GM23338 (cell line): ENCODE data around the gene SYNPO2. TPM values are rescaled to one million over a fixed set of nuclear protein-coding genes. Genes with fewer than 3 reads are reported as not detected.

Experiments
- ATAC-seq: fragments of 200-7000 bp; cut with Tn5 transposase; 3 replicates; pipeline ENCODE4 v1.9.1; 2020
- DNase-seq: peaks from one replicate; pipeline ENCODE4 v3.0.0-alpha.2; 2015; ENCODE audit warnings: low spot score
- H2AFZ ChIP-seq: fragments of 200-600 bp; sonication (generic); 2 replicates; pipeline ENCODE4 v1.8.0; 2016; ENCODE audit warnings: antibody characterized with exemption, mild to moderate bottlenecking, moderate library complexity
- H3F3A ChIP-seq: fragments of 200-600 bp; sonication (generic); replicated peaks from 2 replicates; pipeline ENCODE4 v1.8.0; 2017; ENCODE audit warnings: antibody characterized with exemption, mixed run types, low read depth
- H3K27ac ChIP-seq: fragments of 200-600 bp; sonication (generic); 2 replicates; pipeline ENCODE4 v1.6.1; 2016; ENCODE audit warnings: low read depth
- H3K27me3 ChIP-seq: fragments of 200-600 bp; sonication (generic); 2 replicates; pipeline ENCODE4 v1.8.0; 2016; ENCODE audit warnings: mild to moderate bottlenecking, mixed run types, moderate library complexity; ENCODE audit not compliant: insufficient read depth
- H3K36me3 ChIP-seq: fragments of 200-600 bp; sonication (generic); 2 replicates; pipeline ENCODE4 v1.8.0; 2016; ENCODE audit warnings: mild to moderate bottlenecking; ENCODE audit not compliant: insufficient read depth
- H3K4me1 ChIP-seq: fragments of 200-600 bp; sonication (generic); 2 replicates; pipeline ENCODE4 v1.8.0; 2016; ENCODE audit warnings: mild to moderate bottlenecking, moderate library complexity; ENCODE audit not compliant: insufficient read depth
- H3K4me2 ChIP-seq: fragments of 200-600 bp; sonication (generic); 2 replicates; pipeline ENCODE4 v1.7.1; 2017; ENCODE audit warnings: mixed run types
- H3K4me3 ChIP-seq: fragments of 200-600 bp; sonication (generic); 2 replicates; pipeline ENCODE4 v1.6.1; 2016; ENCODE audit warnings: mixed run types
- H3K79me2 ChIP-seq: fragments of 200-600 bp; sonication (generic); replicated peaks from 2 replicates; pipeline ENCODE4 v1.8.0; 2017; ENCODE audit warnings: mild to moderate bottlenecking; ENCODE audit not compliant: insufficient read depth
- H3K9me2 ChIP-seq: fragments of 200-600 bp; sonication (generic); 2 replicates; pipeline ENCODE4 v1.8.0; 2017; ENCODE audit not compliant: insufficient read depth
- H4K20me1 ChIP-seq: fragments of 200-600 bp; sonication (generic); replicated peaks from 2 replicates; pipeline ENCODE4 v1.8.0; 2017; ENCODE audit warnings: mild to moderate bottlenecking; ENCODE audit not compliant: insufficient read depth
- H3K27ac Mint-ChIP-seq: 2 replicates; pipeline ENCODE4 v1.8.0; 2020; ENCODE audit warnings: inconsistent platforms, mild to moderate bottlenecking, moderate library complexity, mixed read lengths
- H3K27me3 Mint-ChIP-seq: 3 replicates; pipeline ENCODE4 v1.8.0; 2022; ENCODE audit warnings: low read depth, mild to moderate bottlenecking, moderate library complexity, mixed read lengths, inconsistent platforms; ENCODE audit not compliant: insufficient read depth, poor library complexity
- H3K36me3 Mint-ChIP-seq: 3 replicates; pipeline ENCODE4 v1.8.0; 2021; ENCODE audit warnings: low read depth, mild to moderate bottlenecking, inconsistent platforms, moderate library complexity, mixed read lengths
- H3K4me1 Mint-ChIP-seq: 3 replicates; pipeline ENCODE4 v1.8.0; 2020; ENCODE audit warnings: mild to moderate bottlenecking, inconsistent platforms, mixed read lengths
- H3K4me3 Mint-ChIP-seq: 3 replicates; pipeline ENCODE4 v1.8.0; 2021; ENCODE audit warnings: moderate library complexity, mild to moderate bottlenecking, inconsistent platforms, mixed read lengths
- H3K9me3 Mint-ChIP-seq: 3 replicates; pipeline ENCODE4 v1.8.0; 2020; ENCODE audit warnings: moderate library complexity, mild to moderate bottlenecking, inconsistent platforms, mixed read lengths
- CREB1 ChIP-seq: fragments of 250-450 bp; sonication (Bioruptor Pico); IDR thresholded peaks from 2 replicates; pipeline ENCODE4 v1.5.0; 2020; ENCODE audit warnings: low read depth, mild to moderate bottlenecking, moderate library complexity
- CTCF ChIP-seq, 2 experiments: fragments of 200-600 bp in 1 of 2; sonication (generic) in 1 of 2; conservative IDR thresholded peaks; 2 replicates each; pipeline versions ENCODE4 v1.5.1 to v1.6.1; 2016 to 2017; ENCODE audit warnings: antibody characterized with exemption in 2 of 2, low read depth in 2 of 2, mild to moderate bottlenecking in 2 of 2, moderate library complexity in 1 of 2
- EZH2 ChIP-seq: fragments of 200-600 bp; sonication (generic); IDR thresholded peaks from one replicate; pipeline ENCODE4 v1.8.0; 2017; ENCODE audit warnings: antibody characterized with exemption, mild to moderate bottlenecking, low read depth; ENCODE audit not compliant: unreplicated experiment
- EZH2phosphoT487 ChIP-seq: fragments of 200-600 bp; sonication (generic); IDR thresholded peaks from one replicate; pipeline ENCODE4 v1.8.1; 2018; ENCODE audit warnings: antibody characterized with exemption; ENCODE audit not compliant: unreplicated experiment
- JUNB ChIP-seq: IDR thresholded peaks from one replicate; pipeline ENCODE4 v1.6.1; 2016; ENCODE audit warnings: antibody characterized with exemption; ENCODE audit not compliant: unreplicated experiment
- POLR2AphosphoS5 ChIP-seq: IDR thresholded peaks from 2 replicates; pipeline ENCODE4 v1.6.1; 2016; ENCODE audit warnings: antibody characterized with exemption, low read depth
- REST ChIP-seq: IDR thresholded peaks from one replicate; pipeline ENCODE4 v1.6.1; 2018; ENCODE audit warnings: antibody characterized with exemption; ENCODE audit not compliant: unreplicated experiment
- ZNF114 ChIP-seq: fragments of 250-450 bp; sonication (Bioruptor Pico); IDR thresholded peaks from 2 replicates; pipeline ENCODE4 v1.5.0; 2020; ENCODE audit warnings: mild to moderate bottlenecking, moderate library complexity
- ZNF331 ChIP-seq: fragments of 250-450 bp; sonication (Bioruptor Pico); IDR thresholded peaks from 2 replicates; pipeline ENCODE4 v1.5.0; 2020; ENCODE audit warnings: low read depth, mild to moderate bottlenecking, moderate library complexity
- polyA plus RNA-seq: library from polyadenylated mRNA; unstranded; fragments of >200 nt; fragmentation: Nextera tagmentation; extraction: Ambion mirVana; gene quantifications from 2 replicates; pipeline ENCODE4 v1.2.1, GENCODE V29; 2016
- total RNA-seq: library from RNA; depleted of rRNA; stranded (reverse); fragments of >200 nt; shearing (Covaris generic); gene quantifications from 2 replicates; pipeline ENCODE4 v1.2.3, GENCODE V29; 2014
- TF ChIP-seq, protein P1 (sequence below): fragments of 250-450 bp; sonication (Bioruptor Pico); IDR thresholded peaks from 2 replicates; pipeline ENCODE4 v1.5.0; 2020; ENCODE audit warnings: mild to moderate bottlenecking, moderate library complexity

SYNPO2 gene
- total and polyA plus RNA-seq, 2 experiments from 2014 or later = 2.1 to 3.4 TPM

- TF ChIP-seq, protein P1, sequence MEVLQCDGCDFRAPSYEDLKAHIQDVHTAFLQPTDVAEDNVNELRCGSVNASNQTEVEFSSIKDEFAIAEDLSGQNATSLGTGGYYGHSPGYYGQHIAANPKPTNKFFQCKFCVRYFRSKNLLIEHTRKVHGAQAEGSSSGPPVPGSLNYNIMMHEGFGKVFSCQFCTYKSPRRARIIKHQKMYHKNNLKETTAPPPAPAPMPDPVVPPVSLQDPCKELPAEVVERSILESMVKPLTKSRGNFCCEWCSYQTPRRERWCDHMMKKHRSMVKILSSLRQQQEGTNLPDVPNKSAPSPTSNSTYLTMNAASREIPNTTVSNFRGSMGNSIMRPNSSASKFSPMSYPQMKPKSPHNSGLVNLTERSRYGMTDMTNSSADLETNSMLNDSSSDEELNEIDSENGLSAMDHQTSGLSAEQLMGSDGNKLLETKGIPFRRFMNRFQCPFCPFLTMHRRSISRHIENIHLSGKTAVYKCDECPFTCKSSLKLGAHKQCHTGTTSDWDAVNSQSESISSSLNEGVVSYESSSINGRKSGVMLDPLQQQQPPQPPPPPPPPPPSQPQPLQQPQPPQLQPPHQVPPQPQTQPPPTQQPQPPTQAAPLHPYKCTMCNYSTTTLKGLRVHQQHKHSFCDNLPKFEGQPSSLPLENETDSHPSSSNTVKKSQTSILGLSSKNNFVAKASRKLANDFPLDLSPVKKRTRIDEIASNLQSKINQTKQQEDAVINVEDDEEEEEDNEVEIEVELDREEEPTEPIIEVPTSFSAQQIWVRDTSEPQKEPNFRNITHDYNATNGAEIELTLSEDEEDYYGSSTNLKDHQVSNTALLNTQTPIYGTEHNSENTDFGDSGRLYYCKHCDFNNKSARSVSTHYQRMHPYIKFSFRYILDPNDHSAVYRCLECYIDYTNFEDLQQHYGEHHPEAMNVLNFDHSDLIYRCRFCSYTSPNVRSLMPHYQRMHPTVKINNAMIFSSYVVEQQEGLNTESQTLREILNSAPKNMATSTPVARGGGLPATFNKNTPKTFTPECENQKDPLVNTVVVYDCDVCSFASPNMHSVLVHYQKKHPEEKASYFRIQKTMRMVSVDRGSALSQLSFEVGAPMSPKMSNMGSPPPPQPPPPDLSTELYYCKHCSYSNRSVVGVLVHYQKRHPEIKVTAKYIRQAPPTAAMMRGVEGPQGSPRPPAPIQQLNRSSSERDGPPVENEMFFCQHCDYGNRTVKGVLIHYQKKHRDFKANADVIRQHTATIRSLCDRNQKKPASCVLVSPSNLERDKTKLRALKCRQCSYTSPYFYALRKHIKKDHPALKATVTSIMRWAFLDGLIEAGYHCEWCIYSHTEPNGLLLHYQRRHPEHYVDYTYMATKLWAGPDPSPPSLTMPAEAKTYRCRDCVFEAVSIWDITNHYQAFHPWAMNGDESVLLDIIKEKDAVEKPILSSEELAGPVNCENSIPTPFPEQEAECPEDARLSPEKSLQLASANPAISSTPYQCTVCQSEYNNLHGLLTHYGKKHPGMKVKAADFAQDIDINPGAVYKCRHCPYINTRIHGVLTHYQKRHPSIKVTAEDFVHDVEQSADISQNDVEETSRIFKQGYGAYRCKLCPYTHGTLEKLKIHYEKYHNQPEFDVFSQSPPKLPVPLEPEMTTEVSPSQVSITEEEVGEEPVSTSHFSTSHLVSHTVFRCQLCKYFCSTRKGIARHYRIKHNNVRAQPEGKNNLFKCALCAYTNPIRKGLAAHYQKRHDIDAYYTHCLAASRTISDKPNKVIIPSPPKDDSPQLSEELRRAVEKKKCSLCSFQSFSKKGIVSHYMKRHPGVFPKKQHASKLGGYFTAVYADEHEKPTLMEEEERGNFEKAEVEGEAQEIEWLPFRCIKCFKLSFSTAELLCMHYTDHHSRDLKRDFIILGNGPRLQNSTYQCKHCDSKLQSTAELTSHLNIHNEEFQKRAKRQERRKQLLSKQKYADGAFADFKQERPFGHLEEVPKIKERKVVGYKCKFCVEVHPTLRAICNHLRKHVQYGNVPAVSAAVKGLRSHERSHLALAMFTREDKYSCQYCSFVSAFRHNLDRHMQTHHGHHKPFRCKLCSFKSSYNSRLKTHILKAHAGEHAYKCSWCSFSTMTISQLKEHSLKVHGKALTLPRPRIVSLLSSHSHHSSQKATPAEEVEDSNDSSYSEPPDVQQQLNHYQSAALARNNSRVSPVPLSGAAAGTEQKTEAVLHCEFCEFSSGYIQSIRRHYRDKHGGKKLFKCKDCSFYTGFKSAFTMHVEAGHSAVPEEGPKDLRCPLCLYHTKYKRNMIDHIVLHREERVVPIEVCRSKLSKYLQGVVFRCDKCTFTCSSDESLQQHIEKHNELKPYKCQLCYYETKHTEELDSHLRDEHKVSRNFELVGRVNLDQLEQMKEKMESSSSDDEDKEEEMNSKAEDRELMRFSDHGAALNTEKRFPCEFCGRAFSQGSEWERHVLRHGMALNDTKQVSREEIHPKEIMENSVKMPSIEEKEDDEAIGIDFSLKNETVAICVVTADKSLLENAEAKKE (CRISPR knock-in tag) = no peak
- TF ChIP-seq ZNF331 (CRISPR knock-in tag) (no peak), JUNB (no peak)
Observed at GRCh38 chr4:118923891-118924290, 35.2 kb downstream of the SYNPO2 start (continued).

- Mint-ChIP-seq H3K4me1 (peaks cover 4% of the 10 kb centered on the region), H3K36me3 (no peaks in the 10 kb centered on the region), H3K27me3 (no peaks in the 10 kb centered on the region), H3K4me3 (no peak overlapping the region), H3K27ac (no peak overlapping the region), H3K9me3 (no peaks in the 10 kb centered on the region)
- Histone ChIP-seq H2AFZ (no peak overlapping the region), H3K4me3 (no peak overlapping the region), H3K79me2 (no peaks in the 10 kb centered on the region), H3K27me3 (no peaks in the 10 kb centered on the region), H3K4me1 (no peaks in the 10 kb centered on the region), H4K20me1 (no peaks in the 10 kb centered on the region), H3K4me2 (no peak overlapping the region), H3K27ac (no peak overlapping the region), H3K36me3 (no peaks in the 10 kb centered on the region), H3F3A (no peaks in the 10 kb centered on the region), H3K9me2 (no peaks in the 10 kb centered on the region)
- ATAC-seq (no peak), DNase-seq (no peak)
- TF ChIP-seq CREB1 (CRISPR knock-in tag) (no peak), CTCF (conservative IDR thresholded peaks at IDR 0.05; ENCODE audit: low read depth in 2 of 2) (no peak), ZNF331 (CRISPR knock-in tag) (no peak), REST (no peak), EZH2phosphoT487 (no peak), EZH2 (no peak), ZNF114 (CRISPR knock-in tag) (no peak), POLR2AphosphoS5 (no peak)
Observed at GRCh38 chr4:118927974-118928373, 39.3 kb downstream of the SYNPO2 start.
